NCI-H69 (cell line): ENCODE data around the gene CBFA2T2.
"Not testable (repeated sequence)": the region's sequence is repeated elsewhere in the genome, so short reads cannot be mapped to it uniquely, and the experiment has no call there.

Experiments
- DNase-seq: peaks from one replicate; lab custom pipeline; 2025; lab: John Stamatoyannopoulos, UW

The CBFA2T2 gene

GRCh38 chr20:33490023-33490933 is at the start of gene CBFA2T2:
TSS of gene CBFA2T2 (plus strand) at chr20:33490096. CDS start at chr20:33490268, 172 bp downstream.
- peak; percentile 83 for DNase-seq

DNA sequence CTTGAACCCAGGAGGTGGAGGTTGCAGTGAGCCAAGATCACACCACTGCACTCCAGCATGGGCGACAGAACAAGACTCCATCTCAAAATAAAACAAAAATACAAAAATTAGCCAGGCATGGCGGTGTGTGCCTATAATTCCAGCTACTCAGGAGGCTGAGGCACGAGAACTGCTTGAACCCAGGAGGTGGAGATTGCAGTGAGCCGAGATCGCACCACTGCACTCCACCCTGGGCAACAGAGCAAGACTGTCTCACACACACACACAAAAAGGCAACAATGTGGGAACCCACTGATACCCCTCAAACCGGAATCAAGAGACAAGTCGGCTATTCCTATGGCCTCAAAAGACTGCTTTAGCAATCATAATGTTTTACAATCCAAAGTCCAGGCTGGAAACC is 49.3 kb upstream of the CBFA2T2 start:
- DNase-seq: not testable (repeated sequence)

DNA sequence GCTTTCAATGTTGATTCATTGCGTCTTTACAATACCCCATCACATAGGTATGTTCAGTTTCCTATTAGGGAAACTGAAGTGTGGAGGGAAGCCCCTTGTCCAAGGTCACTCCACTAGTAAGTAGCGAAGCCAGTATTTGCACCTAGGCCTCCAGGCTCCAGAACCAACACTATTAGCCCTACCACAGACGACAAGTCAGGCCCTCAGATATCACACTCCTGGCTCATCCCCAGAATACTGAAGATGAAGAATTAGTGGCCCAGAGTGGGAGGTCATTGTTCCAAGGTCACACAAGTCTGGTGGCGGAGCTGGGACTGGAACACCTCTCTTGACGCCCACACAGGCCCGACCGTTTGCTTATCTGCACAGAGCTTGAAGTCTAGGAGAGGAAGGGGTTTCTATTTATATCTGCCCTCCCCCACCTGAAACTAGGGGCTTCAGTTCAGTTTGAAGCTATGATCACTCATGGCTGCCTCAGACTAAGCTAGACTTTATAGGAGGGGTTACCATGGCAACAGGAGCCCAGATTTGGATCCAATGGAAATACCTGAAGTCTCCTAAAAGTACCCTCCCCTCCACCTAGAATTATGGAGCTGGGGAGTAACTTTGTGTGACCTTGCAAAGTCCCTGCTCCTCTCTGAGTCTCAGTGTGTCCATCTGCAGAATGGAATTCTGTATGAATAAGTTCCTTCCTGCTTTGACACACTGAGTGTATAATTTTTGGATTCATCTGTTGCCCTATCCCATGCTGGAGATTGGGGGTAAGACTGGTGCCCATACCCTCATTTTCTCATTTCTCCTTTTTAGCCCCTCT is 48.5 kb upstream of the CBFA2T2 start:
- DNase-seq: peak; percentile 36

GRCh38 chr20:33442136-33443005 is 47.5 kb upstream of the CBFA2T2 start:
- DNase-seq: peak; percentile 29

- DNase-seq: no peak
Observed at GRCh38 chr20:33443006-33443511, 46.8 kb upstream of the CBFA2T2 start.

DNA sequence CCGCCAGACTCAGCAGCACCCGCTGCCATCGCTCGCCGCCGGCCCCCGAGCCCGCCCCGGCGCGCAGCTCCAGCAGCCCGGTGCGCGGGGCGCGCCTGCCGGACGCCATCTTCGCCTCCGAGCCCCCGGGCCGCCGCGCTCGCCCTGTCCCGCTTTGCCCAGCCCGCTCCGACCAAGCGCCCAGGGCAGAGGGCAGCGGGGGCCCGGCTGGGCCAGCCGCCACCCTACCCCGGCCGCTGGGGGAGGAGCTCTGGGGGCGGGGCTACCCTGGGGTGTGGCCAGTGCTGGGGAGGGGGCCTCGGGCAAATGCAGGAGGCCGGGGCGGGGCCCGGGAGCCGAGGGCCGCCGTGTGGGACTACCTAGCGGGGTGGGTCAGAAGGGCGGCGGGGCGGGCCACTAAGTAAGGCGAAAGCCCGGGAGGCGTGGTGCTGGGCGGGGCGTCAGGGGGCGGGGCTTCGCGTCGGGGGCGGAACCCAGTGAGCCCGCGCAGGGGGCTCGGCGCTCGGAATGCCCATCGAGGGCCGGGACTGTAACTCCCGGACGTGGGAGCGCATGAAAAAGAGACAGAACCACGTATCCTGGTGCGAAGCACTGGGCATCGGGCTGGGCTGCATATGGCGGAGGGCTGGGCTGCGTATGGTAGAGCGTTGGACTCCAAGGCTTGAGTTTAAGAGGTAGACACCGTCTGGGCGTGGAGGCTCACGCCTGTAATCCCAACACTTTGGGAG is 46.2 kb upstream of the CBFA2T2 start, which contains the start of gene SNTA1:
Gene SNTA1, minus strand, starts transcription at position 252 of the 728 bp plus-strand sequence. Its CDS starts 143 bp downstream, at position 109.
- DNase-seq: peak; percentile 97

GRCh38 chr20:33444797-33445560 is 44.9 kb upstream of the CBFA2T2 start:
- DNase-seq: peak; percentile 77

DNA sequence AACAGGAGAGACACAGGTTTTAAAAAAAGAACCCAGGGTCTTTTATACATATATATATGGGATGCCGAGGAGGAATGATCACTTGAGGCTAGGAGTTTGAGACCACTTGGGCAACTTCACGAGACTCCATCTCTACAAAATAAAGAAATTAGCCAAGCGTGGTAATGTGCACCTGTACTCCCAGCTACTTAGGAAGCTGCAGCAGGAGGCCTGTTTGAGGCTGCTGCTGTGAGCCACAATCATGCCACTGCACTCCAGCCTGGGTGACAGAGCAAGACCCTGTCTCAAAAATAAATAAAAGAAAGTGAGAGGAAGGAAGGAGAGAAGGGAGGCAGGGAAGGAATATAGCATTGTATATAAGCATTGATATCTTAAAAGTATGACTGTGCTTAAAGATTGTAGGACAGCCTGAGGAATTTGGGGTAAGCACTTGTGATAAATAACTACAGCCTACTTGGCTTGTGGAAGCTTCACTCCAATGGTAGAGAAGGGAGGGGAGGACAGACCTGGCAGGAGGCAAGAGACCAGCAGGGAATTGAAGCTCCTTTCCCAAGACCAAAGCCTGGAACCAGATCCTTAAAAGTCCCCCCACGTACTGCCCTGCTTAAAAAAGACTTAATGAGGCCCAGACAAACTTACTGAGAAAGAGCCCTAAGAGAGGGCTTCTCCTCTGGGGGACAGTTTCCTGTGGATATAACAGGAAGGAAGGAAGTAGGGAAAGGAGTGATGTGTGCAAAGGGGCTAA is 43.8 kb upstream of the CBFA2T2 start:
- DNase-seq: no peak

DNA sequence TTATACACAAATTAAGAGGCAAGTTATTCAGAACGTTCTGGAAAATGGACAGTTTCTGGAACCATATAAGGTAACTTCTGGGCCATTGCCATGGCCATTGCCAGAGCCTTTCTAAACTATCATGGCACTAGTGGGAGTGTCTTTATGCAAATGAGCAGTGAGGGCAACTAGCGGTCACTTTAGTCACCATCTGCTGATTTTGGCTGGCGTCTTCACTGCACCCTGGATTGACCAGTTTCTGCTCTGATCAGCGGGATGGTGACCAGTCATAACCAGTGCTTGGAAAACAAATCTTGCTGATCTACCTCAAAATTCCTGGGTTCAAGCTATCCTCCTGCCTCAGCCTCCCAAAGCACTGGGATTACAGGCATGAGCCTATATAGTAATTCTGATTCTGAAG is 39.0 kb upstream of the CBFA2T2 start:
- DNase-seq: no peak

- DNase-seq: peak; percentile 86
Observed at GRCh38 chr20:33456916-33457642, 32.8 kb upstream of the CBFA2T2 start.

- no peak for DNase-seq
Observed at GRCh38 chr20:33459599-33459998, 30.3 kb upstream of the CBFA2T2 start.

DNA sequence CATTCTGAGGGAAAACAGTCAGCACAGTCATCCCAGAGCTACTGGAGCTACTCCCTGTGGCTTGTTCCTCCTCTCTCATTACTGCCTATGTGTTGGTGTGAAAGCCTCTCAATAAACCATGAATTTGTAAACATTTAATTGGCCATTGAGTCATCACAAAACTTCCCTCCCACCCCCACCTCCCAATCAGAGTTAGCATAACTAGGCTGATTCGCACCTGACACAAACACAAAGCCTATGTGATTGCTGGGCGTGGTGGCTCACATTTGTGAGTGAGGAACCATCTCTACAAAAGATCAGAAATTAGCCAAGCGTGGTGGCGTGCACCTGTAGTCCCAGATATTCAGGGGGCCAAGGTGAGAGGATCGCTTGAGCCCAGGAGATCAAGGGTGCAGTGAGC is 29.2 kb upstream of the CBFA2T2 start:
- DNase-seq: peak; percentile 90

DNA sequence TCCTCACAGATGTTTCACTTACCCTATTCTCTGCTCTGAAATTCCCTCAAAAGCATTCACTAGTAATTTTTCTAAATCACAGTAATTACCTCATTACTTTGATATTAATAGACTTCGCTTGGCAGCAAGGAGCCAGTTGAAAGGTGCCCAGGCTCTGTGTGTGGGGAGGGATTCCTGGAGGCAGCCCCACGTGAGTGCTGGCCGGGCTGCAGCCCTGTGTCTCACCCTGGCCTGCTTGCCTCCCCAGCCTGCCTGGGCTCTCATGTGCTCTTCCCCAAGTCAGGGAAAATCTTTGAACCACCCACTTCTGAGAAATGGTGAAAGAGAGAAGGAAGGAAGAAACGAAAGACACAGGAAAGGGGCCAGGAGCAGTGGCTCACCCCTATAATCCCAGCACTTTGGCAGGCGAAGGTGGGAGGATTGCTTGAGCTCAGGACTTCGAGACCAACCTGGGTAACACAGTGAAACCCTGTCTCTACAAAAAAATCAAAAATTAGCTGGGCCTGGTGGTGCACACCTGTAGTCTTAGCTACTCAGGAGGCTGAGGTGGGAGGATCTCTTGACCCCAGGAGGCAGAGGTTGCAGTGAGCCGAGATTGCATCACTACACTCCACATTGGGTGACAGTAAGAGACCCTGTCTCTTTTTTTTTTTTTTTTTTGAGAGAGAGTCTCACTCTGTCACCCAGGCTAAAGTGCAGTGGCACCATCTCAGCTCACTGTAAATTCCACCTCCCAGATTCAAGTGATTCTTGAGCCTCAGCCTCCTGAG is 26.4 kb upstream of the CBFA2T2 start:
- DNase-seq: peak; percentile 55

GRCh38 chr20:33464759-33465158 is 25.1 kb upstream of the CBFA2T2 start:
- not testable (repeated sequence) for DNase-seq

- peak; percentile 98 for DNase-seq
Observed at GRCh38 chr20:33465481-33466302, 24.2 kb upstream of the CBFA2T2 start.

DNA sequence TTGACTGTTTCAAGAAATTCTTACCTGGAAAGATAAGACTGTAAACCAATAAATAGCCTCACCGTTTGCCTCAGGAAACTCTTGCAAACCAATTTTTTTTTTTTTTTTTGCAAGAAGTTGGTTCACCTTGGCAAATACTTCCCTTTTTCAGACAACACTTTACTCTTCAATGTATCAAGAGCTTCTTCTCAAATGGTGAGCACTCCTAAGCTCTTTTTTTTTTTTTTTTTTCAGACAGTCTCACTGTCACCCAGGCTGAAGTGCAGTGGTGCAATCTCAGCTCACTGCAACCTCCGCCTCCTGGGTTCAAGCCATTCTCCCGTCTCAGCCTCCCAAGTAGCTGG is 23.6 kb upstream of the CBFA2T2 start:
- no peak for DNase-seq

DNA sequence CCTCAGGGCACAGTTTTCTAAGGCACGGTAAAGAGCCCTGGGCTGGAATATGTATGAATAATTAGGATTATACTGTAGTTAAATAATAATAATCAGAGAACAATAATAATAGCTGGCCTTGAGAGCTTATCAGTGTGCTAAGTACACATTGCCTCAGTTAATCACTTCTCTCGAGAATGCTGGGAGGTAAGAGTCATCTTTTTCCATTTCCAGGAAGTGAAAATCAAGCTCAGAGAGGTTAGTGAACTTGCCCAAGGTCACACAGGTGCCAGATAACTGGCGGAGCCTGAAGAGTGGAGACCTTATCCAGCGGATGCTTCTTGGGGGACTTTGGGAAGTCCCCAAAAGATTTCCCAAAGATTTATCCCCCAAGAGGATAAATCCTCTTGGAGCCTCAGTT is 19.4 kb upstream of the CBFA2T2 start:
- no peak for DNase-seq
